Spleen (tissue), 3 donors: ENCODE measurements around the gene NGEF.

Experiments
- POLR2A ChIP-seq, 3 donors: fragments of 450-650 bp; IDR thresholded peaks; one replicate each; pipeline ENCODE4 v1.5.1; 2017; ENCODE audit warnings: antibody characterized with exemption in 3 of 3, mild to moderate bottlenecking in 1 of 3
- POLR2AphosphoS5 ChIP-seq, 3 donors: sonication (generic); formaldehyde crosslinking; IDR thresholded peaks; one replicate each; pipeline ENCODE4 v1.5.1; 2017; ENCODE audit warnings: antibody characterized with exemption in 3 of 3

GRCh38 chr2:233031556-233032500 is 18.8 kb upstream of the NGEF start:
- TF ChIP-seq POLR2A (IDR thresholded peaks at IDR 0.05) (no peak), POLR2AphosphoS5 (IDR thresholded peaks at IDR 0.05) (no peak)
